ENCODE data around the gene SDF4. TPM values are rescaled to one million over a fixed set of nuclear protein-coding genes. Genes with fewer than 3 reads are reported as not detected.

SDF4 gene
- total RNA-seq, 2 donors from 2014 or later: 120 to 128 TPM

GRCh38 chr1:1200876-1201810 is 30.7 kb downstream of the SDF4 start:
- TF ChIP-seq, protein P1, sequence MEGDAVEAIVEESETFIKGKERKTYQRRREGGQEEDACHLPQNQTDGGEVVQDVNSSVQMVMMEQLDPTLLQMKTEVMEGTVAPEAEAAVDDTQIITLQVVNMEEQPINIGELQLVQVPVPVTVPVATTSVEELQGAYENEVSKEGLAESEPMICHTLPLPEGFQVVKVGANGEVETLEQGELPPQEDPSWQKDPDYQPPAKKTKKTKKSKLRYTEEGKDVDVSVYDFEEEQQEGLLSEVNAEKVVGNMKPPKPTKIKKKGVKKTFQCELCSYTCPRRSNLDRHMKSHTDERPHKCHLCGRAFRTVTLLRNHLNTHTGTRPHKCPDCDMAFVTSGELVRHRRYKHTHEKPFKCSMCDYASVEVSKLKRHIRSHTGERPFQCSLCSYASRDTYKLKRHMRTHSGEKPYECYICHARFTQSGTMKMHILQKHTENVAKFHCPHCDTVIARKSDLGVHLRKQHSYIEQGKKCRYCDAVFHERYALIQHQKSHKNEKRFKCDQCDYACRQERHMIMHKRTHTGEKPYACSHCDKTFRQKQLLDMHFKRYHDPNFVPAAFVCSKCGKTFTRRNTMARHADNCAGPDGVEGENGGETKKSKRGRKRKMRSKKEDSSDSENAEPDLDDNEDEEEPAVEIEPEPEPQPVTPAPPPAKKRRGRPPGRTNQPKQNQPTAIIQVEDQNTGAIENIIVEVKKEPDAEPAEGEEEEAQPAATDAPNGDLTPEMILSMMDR (IDR thresholded peaks at IDR 0.05): no peak
- Histone ChIP-seq H3K4me1 (peaks cover 0 to 18% of the 10 kb centered on the region in 2 donors), H3K4me3 (peak overlapping the region; percentile 38 to 56), H3K27ac (peak overlapping the region in 1 of 2 donors; percentile 26), H3K9me3 (no peaks in the 10 kb centered on the region), H3K36me3 (no peaks in the 10 kb centered on the region), H3K27me3 (no peaks in the 10 kb centered on the region)
- no peak for DNase-seq (ENCODE audit: low spot score)

- Histone ChIP-seq H3K4me3 (peak overlapping the region in 1 of 2 donors; percentile 56), H3K4me1 (peaks cover 0 to 11% of the 10 kb centered on the region in 2 donors), H3K9me3 (no peaks in the 10 kb centered on the region), H3K36me3 (no peaks in the 10 kb centered on the region), H3K27me3 (no peaks in the 10 kb centered on the region), H3K27ac (no peak overlapping the region)
- TF ChIP-seq, protein P1 (IDR thresholded peaks at IDR 0.05): no peak
- no peak for DNase-seq (ENCODE audit: low spot score)
Measured at GRCh38 chr1:1199961-1200875, 31.6 kb downstream of the SDF4 start.

DNA sequence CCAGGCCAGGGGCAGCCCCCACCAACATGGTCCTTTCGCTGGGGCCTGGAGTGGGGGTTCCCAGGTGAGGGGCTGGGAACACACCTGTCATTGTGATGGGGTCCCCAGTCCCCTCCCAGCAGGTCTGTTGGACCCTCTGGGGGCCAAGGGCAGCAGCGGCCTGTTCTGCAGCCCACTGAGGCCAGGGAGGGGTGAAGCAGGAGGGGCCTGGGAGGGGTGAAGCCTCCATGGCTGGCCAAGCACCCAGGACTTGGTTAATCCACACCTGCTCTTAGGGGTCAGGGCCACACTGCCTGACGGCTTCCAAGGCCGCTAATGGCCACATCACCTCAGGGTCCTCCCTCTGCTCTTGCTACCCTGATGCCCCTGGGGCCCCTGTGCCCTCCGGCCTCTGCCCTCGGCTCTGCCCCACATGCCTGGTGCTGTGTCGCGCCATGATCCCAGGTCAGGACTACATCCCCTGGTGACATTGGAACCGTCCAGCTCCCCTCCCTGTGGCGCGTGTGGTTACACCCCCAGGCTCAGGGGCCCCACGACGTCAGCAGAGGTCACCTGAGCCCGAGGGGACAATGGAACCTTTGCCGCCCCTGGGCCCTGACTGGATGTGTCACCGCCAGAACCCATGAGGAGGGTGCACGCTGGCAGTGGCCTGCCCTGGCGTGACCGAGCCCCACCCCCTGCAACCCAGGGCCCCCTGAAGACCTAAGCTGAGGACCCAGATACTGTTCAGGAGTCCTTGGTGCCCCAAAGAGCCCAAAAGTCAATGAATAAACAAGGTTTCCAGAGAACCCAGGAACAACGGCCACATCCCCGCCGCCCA is 32.5 kb downstream of the SDF4 start:
- no peak for DNase-seq (ENCODE audit: low spot score)

GRCh38 chr1:1198423-1199140 is 33.2 kb downstream of the SDF4 start:
- Histone ChIP-seq H3K36me3 (no peaks in the 10 kb centered on the region), H3K27ac (no peak overlapping the region), H3K9me3 (peaks cover 0 to 7% of the 10 kb centered on the region in 2 donors), H3K4me1 (peaks cover 0 to 11% of the 10 kb centered on the region in 2 donors), H3K27me3 (no peaks in the 10 kb centered on the region), H3K4me3 (no peak overlapping the region)
- TF ChIP-seq, protein P1 (IDR thresholded peaks at IDR 0.05): no peak
- DNase-seq (ENCODE audit: low spot score): no peak

More for the DNA sequence above, 32.5 kb downstream of the SDF4 start:
- TF ChIP-seq, protein P1 (IDR thresholded peaks at IDR 0.05): no peak
- Histone ChIP-seq H3K27ac (no peak overlapping the region), H3K36me3 (no peaks in the 10 kb centered on the region), H3K4me3 (no peak overlapping the region), H3K4me1 (peaks cover 0 to 11% of the 10 kb centered on the region in 2 donors), H3K27me3 (no peaks in the 10 kb centered on the region), H3K9me3 (peaks cover 0 to 7% of the 10 kb centered on the region in 2 donors)
